GM21619 (cell line): ENCODE measurements around the gene C19orf18.
A peak's percentile ranks its signal among the peaks of the same experiment; 100 is the strongest.

ENCODE experiments used
- ATAC-seq: cut with Tn5 transposase; IDR thresholded peaks from one replicate; pipeline ENCODE4 v1.9.1; 2021; ENCODE audit not compliant: unreplicated experiment

Gene C19orf18

DNA sequence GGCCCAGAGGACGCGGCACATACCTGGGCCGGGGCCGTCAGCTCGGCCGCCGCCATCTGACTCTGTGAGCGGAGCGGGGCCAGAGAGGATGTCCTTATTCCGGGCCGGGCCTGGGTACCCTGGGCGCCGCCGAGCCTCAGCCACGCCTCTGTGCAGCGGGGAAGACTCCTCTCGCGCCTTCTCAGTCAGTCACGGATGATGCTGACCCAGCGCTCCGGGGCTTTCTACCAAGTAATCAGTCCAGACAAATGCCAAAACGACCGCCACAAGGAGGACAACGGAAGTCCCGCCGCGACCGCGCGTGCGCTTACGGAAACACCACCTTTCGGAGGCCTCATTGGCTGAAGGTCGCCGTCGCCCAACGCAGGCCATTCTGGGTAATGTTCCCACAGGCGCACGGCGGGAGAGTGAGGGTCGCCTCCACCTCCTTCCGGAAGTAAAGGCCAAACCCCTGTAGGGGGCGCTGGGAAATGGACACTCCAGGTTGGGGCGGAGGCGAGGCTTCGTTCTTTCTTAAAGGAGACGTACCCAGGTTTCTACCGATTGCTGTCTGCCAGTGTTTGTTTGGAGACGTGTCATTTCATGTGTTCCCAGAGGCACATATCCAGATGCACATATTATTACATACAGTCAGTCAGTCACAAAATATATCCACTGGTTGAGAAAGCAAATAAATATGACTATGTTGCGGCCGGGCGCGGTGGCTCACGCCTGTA lies 26.8 kb downstream of the C19orf18 start, which contains the start of gene ZNF256:
TSS of gene ZNF256 (minus strand) at position 288 of the 716 bp plus-strand sequence. CDS start at position 56, 232 bp downstream.
- ATAC-seq: peak; percentile 80

DNA sequence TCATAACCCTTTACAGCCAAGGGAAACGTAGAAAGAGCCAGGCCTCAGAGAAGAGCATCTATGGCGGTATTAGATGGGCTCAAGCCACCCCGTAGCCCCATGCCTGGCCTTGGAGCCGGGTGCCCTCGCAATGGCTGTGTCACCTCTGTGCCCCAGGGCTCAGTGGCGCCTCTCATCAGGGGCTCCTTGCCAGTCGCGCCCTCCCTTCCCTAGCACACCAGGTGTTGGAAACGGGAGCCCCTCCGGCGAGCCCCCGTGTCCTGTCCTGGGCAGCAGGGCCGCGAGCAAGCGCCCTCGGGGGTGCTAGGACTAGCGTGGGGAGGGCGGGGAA lies 27.3 kb downstream of the C19orf18 start:
- peak; percentile 16 for ATAC-seq

DNA sequence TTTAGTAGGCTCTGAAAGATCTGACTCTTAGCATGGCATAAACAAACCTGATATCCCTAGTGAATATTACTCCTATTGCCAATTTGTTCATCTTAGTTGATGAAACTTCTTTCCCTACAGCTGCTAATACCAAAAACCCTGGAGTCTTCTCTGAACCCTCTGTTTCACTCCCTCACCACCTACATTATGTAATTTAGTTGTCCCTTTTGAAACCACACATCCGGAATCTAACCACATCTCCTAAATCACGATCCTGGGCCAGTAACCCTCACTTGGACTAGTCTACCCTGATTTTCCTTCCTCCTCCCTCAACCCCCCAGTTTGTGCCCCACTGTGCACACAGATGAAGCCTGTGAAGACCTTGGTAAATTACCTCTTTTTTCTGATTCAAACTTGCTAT lies 28.0 kb downstream of the C19orf18 start:
- no peak for ATAC-seq

DNA sequence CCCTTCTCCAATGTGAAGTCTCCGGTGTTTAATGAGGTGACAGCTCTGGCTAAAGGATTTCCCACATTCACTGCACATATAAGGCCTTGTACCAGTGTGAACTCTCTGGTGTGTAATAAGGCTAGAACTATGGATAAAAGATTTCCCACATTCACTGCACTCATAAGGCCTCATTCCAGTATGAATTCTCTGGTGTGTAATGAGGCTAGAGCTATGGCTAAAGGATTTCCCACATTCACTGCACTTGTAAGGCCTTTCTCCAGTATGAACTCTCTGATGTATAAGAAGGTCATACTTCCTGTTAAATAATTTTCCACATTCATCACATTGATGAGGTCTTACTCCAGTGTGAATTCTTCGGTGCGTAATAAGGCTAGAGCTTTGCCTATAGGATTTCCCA lies 32.7 kb downstream of the C19orf18 start:
- ATAC-seq: no peak

DNA sequence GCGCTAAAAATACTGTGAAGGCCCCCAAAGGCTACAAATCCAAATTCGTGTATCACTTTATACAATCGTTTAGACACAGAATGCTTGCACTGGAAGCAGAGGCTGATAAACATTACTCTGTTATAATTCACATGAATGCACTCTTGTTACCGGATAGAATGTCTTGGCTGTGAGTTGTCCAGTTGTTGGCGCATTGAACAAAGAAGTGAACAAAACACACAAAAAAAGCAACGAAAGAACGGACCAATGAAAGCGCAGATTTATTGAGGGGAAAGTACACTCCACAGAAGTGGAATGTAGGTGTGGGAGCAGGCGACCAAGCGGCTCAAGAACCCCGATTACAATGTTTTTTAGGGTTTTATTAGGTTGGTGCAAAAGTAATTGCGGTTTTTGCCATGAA lies 38.6 kb downstream of the C19orf18 start:
- ATAC-seq: no peak

- ATAC-seq: peak; percentile 58
Observed at GRCh38 chr19:57934820-57935665, 39.3 kb downstream of the C19orf18 start, which contains the start of gene ZNF418. ZNF418 (minus strand) TSS chr19:57935402; CDS start chr19:57933822, 1,580 bp downstream.

DNA sequence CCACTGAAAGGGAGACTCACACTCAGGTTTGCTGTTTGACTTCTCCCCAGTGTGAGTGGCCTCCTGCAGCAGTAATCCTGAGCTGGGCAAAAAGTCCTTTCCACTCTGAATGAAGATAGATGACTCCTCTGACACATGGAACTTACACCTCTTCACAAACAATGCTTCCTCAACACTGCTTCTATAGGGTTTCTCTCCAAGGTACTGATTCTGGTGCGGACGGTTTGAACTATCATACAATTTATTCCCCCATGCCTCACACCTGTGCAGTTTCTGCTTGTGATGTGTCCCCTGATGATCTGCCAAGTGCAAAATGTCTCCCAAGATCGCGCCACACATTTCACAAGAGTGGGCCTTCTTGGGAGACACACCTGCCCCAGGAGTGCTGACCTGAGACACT lies 46.7 kb downstream of the C19orf18 start:
- ATAC-seq: no peak

DNA sequence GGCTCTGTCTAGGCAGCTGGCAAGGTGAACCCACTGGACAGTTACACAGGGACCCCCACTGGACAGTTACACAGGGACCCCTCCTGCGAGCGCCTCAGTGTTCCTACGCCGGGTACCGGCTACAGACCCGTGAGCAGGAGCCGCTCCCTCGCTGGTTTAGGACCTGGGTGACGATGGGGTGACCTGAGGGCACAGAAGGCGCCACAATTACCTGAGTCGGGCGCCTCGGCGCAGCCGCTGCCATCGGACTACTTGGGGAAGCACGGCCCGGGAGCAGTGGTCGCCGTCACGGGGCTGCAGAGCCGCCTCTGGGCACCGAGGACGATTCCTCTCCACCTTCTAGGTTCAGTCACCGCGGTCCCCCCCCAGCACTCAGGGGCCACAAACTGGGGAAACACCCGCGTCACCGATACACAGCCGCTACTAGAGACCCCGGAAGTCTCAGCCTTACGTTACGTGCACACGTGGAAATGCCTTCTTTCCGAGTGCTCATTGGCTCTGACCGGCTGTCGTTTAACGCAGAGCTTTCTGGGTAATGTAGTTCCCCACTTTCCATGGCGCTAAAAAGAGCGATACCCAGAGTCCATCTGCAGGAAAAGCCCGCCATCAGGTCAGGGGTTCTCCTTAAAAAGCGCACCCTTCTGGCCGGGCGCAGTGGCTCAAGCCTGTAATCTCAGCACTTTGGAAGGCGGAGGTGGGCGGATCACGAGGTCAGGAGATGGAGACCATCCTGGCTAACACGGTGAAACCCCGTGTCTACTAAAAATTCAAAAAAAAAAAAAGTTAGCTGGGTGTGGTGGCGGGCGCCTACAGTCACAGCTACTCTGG lies 58.0 kb downstream of the C19orf18 start, which contains the start of gene ZNF417:
TSS of gene ZNF417 (minus strand) at position 425 of the 828 bp plus-strand sequence. CDS start at position 244, 181 bp downstream.
- peak; percentile 98 for ATAC-seq

DNA sequence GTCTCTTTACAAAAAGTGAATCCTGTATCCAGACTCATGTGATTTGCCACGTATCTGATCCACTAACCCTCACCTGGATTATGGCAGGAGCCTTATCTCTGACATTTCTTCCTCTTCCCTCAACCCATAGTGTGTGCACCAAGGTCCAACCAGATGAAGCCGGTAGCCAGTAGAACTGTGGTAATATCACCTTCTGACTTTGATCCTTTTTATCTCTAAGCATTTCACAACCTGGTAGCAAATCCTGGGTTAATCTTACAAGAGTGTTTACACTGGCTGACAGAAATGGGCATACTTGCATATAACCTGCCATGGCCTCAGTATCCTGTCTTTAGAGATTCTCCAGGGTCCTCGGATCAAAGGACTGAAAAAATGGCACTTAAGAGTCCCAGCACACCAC lies 59.8 kb downstream of the C19orf18 start:
- ATAC-seq: no peak
